Renal cortex interstitium (tissue), 15 donors: ENCODE measurements around the gene MUC13. TPM values are rescaled to one million over a fixed set of nuclear protein-coding genes. Genes with fewer than 3 reads are reported as not detected.
"Not testable (repeated sequence)": the region's sequence is repeated elsewhere in the genome, so short reads cannot be mapped to it uniquely, and the experiment has no call there.

Experiments
- DNase-seq, 11 donors: peaks; one replicate each; pipeline ENCODE4 v3.0.0-alpha.2; 2013; ENCODE audit warnings: low read depth in 9 of 11, low spot score in 4 of 11; ENCODE audit errors: extremely low read depth in 1 of 11
- long read RNA-seq, 16 experiments: transcript quantifications; one replicate each; lab custom pipeline, GENCODE V29; 2026
- polyA plus RNA-seq, 3 donors: library from polyadenylated mRNA; unstranded; fragments of 120-200 nt; gene quantifications; one replicate each; pipeline ENCODE4 v1.2.1, GENCODE V29; 2013; ENCODE audit not compliant: insufficient read length in 3 of 3

Gene MUC13
- polyA plus RNA-seq = under 1 TPM in 1 of 3 donors, not detected in 2; 0.83 TPM
- long read RNA-seq, donor 1 = 0 reads
- long read RNA-seq, donor 2, partial matches to known transcripts = 0 of 1 reads
- long read RNA-seq, donor 2, other reads (novel, unspliced or antisense) = 0 of 1 reads
- long read RNA-seq, donor 3 = 0 reads
- long read RNA-seq, donor 4 = 0 reads
- long read RNA-seq, donor 5 = 0 reads
- long read RNA-seq, donor 6 = 0 reads
- long read RNA-seq, donor 7 = 0 reads
- long read RNA-seq, donor 8 = 0 reads
- long read RNA-seq, donor 9 = 0 reads
- long read RNA-seq, donor 10 = 0 reads
- long read RNA-seq, donor 11 = 0 reads
- long read RNA-seq, donor 12 = 0 reads
- long read RNA-seq, donor 13 = 0 reads
- long read RNA-seq, donor 14 = 0 reads
- long read RNA-seq, donor 15 = 0 reads
- long read RNA-seq, donor 16 = 0 reads

GRCh38 chr3:124934577-124934976, at the start of gene MUC13:
Gene MUC13 (minus strand): TSS chr3:124934751. CDS start chr3:124934712, 39 bp downstream.
- DNase-seq = no peak

DNA sequence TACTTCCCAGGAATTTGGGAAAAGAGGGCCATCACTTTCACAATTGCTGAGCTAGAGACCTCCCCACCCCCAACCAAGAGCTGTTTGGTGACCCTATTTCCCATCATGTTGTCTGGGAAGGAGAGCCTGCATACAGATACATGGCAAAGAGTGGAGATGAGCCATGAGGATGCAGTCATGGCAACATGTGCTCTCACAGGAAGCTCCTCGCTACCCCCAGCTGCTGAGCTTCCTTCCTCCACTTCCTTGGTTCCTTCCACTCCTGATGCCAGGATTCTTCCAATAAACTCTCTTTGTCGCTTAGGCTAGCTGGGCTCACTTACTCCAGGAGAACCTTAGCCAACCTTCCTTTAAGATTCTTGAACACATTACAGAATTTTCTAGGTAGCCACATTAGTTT, 48.3 kb upstream of the MUC13 start:
- no peak for DNase-seq

- no peak for DNase-seq
These were observed 46.9 kb upstream of the MUC13 start for GRCh38 chr3:124981472-124981871.

DNA sequence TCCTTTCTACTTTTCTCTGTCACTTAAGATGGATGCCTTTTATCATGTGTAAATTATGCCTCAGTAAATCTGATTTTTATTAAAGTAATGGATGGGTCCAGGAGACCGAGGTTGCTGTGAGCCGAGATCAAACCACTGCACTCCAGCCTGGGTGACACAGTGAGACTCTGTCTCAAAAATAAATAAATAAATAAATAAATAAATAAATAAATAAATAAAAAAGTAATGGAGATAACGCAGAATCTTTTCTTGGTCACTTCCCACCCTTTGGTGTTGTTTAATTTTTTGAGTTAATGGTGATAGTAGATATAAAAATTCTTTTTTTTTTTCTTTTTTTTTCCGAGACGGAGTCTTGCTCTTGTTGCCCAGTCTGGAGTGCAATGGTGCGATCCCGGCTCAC, 44.1 kb upstream of the MUC13 start:
- DNase-seq = no peak

DNA sequence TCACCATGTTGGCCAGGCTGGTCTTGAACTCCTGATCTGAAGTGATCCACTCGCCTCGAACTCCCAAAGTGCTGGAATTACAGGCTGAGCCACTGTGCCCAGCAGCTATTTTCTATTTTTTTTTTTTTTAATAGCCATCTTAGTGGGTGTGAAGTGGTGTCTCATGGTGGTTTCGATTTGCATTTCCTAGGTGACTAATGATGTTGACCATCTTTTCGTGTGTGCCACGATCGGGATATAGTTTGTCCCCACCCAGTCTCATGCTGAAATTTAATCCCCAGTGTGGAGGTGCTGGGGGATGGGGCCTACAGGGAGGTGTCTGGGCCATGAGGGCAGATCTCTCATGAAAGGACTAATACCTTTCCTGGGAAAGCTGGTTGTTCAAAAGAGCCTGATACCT, 41.8 kb upstream of the MUC13 start:
- DNase-seq = no peak

GRCh38 chr3:124974691-124975090, 40.1 kb upstream of the MUC13 start:
- DNase-seq = no peak

- no peak for DNase-seq
These were observed 38.7 kb upstream of the MUC13 start for GRCh38 chr3:124973290-124973689.

DNA sequence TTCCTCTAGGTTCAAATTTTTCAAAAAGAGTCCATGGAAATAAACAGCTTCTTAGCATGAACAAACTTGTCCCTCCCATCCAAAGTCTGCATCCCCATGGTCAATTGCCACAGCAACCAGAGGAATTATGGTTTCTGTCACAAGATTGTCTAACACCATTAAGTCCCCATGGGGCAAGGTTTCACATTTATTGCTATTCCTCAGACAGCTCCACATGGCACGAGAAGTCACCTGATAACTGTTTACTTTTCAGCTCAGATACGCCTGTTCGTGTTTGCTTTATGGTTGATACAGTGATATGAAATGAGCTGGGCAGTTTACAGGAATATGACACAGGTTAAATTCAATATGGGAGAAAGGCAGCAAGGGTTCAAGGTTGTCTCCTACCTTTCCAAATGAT, 37.9 kb upstream of the MUC13 start:
- DNase-seq = no peak

DNA sequence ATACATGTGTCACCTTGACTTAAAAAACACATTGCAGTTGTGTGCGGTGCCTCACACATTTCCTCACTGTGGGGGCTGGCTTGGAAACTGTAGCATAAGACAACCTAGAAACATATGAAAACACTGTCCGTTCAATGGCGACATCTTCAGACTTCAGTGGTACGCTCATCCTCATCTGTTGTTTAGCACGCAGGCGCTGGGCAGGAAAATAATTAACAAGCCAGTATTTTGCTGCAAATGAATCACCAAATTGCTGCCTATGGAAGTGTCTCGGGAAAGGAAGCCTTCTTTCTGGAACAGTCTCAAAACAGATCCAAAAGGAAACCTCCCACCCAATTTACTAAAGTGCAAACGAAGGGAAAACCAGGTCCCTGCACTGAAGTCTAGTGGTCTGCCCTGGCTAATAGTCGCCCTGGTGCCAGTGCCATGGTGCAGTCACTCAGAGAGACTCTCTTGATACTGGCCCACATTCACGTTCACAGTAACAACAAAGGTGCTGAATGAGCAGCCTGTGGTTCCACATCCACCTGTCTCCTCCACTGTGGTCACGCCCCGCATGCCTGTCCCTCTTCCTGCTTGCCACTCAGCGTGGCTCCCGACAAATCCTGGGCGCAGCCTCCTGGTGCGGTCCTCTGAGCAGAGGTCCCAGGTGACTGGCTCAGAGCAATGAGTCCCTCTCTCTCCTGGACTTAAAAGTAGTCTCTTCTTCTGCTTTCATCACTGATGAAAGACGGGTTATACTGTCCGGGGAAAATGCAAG, 35.6 kb upstream of the MUC13 start:
- DNase-seq = no peak

DNA sequence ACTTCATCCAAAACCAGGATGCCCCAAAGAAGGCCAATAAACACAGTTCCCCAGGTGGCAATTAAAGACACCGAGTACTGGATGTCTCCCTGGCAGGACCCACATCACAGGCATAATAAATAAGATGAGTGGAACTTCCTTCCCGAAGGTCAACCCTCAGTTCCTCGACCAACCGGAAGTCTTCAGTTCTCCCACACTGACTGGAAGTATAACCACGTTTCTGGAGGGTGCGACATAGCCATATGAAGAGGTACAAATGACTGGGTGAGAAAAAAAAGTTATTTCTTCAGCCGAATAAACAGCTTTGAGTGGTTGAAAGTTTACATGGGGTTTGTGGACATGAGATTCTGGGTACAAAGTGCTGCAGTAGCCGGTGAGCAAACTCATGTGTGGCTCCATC, 34.6 kb upstream of the MUC13 start:
- DNase-seq = no peak

DNA sequence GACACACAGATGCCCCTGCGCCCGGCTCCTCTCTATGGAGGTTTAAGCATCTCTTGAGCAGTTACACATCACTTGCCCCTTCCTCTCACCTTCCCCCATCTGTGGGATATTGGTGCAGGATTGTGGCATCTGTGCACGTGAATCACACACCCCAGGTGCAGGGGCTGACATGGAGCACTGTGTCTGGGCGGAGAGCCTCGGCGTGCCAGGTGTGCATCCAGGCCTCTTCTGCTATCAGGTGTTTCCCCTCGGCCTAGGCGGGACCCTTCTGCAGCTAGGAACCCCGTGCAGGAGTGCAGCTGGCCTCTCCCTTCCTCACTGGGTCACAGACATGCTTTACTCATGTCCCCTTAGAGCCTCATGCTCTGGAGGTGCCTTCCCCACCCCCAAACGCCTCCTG, 33.4 kb upstream of the MUC13 start:
- no peak for DNase-seq

DNA sequence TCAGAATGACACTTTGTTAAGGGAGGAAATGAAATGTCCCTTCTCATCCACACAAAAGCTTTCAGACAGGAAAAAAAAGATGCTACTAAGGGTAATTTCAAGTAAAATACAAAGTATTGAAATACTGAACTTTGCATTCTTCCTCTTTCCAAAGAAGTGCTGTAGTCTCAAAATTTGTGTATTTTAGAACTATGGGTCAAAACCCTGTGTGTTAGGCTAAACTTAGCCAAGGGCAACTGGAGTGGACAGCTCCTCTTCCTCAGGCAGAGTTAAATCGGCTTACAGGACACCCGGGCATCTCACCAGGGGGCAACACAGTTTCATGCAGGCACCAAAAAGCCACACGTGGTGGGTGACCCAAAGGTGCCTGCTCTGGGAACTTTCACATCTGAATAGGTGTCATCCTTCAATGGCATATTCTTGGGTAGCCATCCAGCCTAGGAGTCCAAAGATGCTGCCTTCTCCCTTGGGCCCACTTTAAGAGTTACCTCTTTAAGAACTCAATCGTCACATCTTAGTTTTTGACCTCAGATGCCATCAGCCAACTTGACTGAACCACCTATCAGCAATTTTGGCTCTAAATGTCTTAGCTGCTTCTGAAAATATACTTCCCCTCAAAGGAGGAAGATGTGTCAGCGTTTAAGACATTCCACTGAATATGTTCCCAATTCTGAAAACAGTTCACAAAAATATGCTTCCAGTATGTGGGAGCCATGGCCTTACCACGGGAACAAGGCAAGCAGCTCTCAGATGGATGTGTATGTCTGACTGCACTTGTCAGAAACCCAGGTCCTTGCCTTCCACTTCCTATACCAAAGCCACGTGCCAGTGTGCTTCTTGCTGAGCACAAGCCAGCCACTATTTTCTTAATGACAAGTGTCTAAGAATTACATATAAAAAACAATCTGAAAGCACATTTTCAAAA, 32.2 kb upstream of the MUC13 start:
- DNase-seq = no peak

- DNase-seq = no peak
These were observed 30.9 kb upstream of the MUC13 start for GRCh38 chr3:124965413-124965812.

GRCh38 chr3:124964387-124964786, 29.8 kb upstream of the MUC13 start:
- no peak for DNase-seq

- DNase-seq = no peak
These were observed 29.2 kb upstream of the MUC13 start for GRCh38 chr3:124963755-124964154.

- no peak for DNase-seq
These were observed 27.9 kb upstream of the MUC13 start for GRCh38 chr3:124962403-124962940.

DNA sequence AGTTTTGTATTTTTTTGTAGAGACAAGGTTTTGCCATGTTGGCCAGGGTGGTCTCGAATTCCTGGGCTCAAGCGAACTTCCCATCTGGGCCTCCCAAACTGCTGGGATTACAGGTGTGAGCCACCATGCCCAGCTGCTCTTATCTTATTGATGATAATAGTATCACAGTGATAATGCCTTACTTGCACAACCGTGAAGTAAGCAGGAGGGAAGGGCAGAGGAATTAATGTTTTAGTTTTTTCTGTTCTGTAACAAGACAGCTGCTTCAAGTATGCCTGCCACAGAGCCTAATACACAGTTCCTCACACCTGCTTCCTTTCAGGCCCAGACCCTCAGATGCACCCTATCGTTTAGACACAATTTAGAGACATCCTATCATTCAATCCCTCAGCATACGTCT, 26.1 kb upstream of the MUC13 start:
- DNase-seq = no peak

DNA sequence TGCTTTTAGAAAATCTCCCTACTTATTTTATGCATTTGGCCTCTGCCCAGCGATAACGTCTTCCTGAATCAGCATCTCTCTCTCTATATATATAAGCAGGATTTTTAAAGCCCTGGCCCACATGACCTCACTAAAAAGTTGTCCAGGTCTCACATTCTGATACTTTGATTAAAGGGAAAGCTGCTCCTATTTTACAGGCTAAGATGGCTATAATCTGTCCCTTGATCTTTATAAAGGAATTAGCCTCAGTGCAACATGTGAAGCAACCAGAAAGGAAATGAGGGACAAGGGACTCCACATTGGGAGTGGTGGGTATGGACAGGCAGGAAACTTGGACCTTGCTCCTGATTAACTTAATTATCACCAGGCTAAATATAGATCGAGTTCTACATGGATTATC, 25.6 kb upstream of the MUC13 start:
- DNase-seq = no peak

GRCh38 chr3:124957951-124958350, 23.4 kb upstream of the MUC13 start:
- not testable (repeated sequence) for DNase-seq
